Liver (tissue), 2 donors: ENCODE measurements around the gene MSL2.

Experiments
- CTCF ChIP-seq: fragments of 150-350 bp; IDR thresholded peaks from 2 replicates; pipeline ENCODE4 v1.5.1; 2017; ENCODE audit warnings: improper control_type of control experiment, low read depth, low read length; ENCODE audit not compliant: missing input control
- FOXA2 ChIP-seq: IDR thresholded peaks from 2 replicates; pipeline ENCODE4 v1.6.1; 2016; ENCODE audit warnings: antibody characterized with exemption
- REST ChIP-seq: IDR thresholded peaks from 2 replicates; pipeline ENCODE4 v1.6.1; 2016; ENCODE audit warnings: antibody characterized with exemption, mild to moderate bottlenecking
- donor health status: healthy.

- no peak for TF ChIP-seq FOXA2
- TF ChIP-seq CTCF = no peak
- no peak for TF ChIP-seq REST
Observed at GRCh38 chr3:136141891-136142290, 54.2 kb downstream of the MSL2 start.
